ENCODE results near the gene MOB4.
"Not testable (repeated sequence)": the region's sequence is repeated elsewhere in the genome, so short reads cannot be mapped to it uniquely, and the experiment has no call there.

MOB4 gene

DNA sequence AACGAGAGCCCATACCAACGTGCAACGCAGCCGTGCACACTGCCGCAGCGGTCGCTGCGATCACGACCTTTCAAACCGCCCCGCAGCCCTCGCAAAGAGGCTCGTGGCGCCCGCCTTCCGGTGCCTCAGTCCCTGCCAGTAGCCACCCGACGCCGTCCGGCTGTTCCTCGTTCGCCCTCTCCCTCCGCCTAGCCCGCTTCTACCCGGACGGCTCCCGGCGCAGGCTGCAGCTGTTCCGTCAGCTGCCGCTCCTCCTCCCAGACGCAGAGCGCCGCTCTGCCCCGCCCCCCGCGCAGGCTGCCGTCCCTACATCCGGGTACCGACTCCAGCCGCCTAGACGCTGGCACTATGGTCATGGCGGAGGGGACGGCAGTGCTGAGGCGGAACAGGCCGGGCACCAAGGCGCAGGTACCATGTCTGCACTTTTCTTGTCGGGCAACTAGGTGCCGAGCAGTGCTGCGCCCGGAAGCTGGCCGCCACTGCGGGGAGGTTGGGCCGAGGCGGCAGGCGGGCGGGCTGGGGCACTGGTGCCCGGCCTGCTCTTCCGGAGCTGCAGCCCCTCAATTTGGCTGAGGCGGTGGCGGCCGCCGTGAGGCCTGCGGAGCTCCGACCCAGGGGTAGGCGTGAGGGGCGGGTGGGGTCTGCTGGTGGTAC, at the start of gene MOB4:
Gene MOB4, plus strand, starts transcription at position 328 of the 654 bp plus-strand sequence. Its CDS starts 21 bp downstream, at position 349.
- DNase-seq = peak; percentile 98

DNA sequence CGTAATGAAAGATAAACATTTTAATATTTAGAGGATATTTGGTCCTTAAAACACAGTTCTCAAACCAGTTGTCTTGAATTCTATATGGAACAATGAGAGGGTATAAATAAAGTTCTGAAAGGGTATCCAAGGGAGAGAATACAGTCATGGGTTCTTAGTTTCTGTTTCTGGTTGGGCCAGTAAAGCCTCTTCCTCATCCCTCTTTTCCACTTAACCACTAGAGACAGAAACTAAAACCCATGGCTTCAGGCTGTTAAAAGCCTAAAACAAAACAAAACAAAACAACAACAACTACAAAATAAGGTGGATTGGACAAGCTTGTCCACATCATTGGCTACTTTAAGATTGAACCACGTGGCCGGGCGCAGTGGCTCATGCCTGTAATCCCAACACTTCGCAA, 43.7 kb upstream of the MOB4 start:
- DNase-seq = no peak

DNA sequence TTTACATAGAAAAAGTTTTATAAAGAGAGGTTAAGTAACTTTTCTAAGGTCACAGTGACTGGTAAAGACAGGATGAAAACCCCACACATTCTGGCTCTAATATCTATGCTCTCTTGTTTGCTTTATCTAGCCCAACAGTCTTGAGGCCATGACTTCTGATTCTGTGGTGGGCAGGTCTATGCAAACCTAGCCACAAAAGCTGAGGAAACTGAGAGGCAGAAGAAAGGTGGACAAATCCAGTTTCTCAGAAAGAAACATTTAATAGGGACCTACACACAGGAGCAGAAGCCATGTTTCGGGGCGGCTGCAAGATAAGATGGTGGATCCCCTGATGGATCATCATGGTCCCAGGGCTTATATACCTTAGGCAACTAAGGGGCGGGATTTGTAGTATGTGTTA, 38.1 kb upstream of the MOB4 start:
- no peak for DNase-seq

DNA sequence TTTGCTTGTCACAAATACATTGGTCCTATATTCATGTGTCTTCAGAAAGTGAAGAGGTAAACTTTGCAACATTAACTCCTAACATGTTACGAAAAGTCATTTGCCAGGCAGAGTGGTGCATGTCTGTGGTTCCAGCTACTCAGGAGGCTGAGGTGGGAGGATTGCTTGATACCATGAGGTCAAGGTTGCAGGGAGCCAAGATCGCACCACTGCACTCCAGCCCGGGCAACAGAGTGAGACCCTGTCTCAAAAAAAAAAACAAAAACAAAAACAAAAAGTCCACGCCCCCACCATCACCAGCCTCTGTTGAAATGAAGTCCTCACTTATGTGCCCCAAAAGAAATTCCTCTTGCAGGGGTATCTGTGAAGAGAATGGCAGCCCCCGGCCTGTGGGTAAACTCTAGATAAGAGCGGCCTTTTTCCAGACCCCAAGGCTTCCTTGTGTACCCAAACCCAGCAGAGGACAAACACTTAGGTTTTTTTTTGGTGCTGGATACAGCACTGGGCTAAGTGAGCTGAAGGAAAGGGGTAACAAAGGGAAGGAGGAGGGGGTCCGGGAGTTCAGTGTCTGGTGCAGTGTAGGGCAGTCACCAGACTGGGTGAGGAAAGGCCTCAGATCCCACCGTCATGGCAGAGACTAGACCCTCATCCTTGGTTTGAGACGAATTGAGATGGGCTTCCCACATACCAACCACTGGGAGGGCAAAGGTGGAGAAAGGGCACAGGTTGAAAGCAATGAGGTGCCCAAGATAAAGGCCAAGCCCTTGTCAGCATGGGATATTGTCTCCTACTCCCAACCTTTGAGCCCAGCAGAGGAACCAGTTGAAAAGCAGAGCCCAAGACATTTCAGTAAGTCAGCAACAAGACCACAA, 35.5 kb upstream of the MOB4 start:
- no peak for DNase-seq

DNA sequence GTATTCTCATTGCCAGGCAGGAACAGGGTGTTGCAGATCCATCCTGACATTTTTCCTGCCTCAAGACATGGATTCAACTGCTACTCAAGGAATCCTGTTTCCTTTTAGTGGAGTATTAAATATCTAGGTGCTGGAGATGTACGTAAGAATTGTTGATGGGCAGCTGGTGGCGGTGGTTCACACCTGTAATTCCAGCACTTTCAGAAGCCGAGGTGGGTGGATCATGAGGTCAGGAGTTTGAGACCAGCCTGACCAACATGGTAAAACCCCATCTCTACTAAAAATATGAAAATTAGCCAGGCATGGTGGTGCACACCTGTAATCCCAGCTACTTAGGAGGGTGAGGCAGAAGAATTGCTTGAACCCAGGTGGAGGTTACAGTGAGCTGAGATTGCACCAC, 31.6 kb upstream of the MOB4 start:
- not testable (repeated sequence) for DNase-seq

DNA sequence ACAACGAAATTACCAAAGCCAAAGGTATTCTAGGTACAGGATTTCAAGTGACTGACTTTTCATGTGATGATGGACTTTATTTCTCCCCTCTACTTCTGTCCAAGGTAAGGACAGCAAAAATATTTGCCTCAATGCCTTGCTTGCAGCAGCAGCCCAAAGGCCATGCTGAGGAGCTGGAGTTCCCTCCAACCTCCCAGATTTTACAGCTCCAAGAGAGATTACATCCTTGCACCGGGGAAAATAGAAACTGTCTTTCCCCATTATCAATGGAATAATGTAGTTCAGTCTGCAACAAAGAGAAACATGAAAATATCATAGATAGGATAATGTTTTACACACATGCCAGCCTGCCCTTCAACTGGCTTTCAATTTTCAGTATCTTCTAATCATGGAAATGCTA, 29.7 kb upstream of the MOB4 start:
- DNase-seq = no peak

DNA sequence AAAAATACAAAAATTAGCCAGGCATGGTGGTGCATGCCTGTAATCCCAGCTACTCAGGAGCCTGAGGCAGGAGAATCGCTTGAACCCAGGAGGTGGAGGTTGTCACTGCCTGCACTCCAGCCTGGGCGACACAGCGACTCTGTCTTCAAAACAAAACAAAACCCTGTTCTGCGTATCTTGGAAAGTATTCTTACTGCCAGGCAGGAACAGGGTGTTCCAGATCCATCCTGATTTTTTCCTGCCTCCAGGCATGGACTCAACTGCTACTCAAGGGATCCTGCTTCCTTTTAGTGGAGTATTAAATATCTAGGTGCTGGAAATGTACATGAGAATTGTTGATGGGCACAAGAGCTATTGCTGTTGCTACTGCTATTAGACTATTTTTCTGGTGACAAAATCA, 28.5 kb upstream of the MOB4 start:
- no peak for DNase-seq

DNA sequence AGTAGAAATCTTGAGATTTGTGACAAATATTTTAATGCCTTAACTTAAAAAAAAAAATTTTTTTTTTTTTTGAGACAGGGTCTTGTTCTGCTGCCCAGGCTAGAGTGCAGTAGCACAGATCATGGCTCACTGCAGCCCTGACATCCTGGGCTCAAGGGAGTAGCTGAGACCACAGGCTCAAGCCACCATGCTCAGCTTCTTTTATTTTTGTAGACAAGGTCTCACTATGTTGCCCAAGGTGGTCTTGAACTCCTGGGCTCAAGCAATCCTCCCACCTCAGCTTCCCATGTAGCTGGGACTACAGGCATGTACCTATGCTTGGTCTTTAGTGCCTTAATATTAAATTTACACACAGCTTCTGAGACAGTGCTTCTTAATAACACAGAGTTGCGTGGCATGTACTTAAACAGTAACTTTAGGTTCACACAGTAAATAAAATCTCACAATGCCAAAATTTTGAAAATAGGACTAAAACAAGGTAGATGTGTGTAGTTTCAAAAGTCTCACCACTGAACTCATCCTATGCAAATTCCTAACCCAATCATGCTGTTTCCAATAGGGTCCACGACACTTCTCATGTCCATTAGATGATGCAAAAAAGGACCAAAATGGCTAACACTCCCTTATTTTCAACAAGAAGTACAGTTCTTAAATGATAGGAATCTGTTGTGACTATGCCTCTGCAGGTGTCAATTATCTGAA, 20.3 kb upstream of the MOB4 start:
- no peak for DNase-seq

DNA sequence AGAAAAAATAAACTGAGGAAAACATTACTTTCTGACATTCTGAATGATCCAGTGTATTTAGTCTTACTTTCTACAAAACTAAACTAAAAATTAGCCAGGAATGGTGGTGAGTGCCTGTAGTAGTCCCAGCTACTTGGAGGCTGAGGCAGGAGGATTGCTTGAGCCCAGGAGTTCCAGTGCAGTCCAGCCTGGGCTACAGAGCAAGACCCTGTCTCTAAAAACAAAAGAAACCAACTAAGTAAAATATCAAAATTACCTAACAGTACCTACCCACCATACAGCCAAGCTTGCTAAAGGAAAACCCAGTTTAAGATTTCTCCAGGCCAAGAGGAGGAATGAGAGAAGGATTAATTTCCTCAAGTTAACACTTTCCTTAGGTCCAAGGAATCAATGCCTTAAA, 19.2 kb upstream of the MOB4 start:
- DNase-seq = no peak

DNA sequence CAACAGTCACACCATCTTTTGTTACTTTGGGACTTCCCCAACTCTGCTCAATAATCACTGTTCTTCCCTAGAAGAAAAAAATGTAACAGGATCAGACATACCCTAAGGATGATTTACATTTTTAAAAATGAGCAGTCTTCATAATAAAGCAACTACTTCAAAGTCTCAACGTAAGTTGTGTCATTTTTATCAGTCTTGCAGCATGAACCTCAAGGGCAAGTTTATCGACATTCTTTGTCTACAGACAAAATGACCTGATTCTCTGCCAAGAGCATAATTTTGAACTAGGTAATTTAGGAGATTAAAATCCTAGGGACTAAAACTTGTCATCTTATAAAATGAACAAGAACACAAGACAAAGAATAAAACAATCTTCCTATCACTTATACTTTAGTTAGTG, 18.5 kb upstream of the MOB4 start:
- DNase-seq = no peak

DNA sequence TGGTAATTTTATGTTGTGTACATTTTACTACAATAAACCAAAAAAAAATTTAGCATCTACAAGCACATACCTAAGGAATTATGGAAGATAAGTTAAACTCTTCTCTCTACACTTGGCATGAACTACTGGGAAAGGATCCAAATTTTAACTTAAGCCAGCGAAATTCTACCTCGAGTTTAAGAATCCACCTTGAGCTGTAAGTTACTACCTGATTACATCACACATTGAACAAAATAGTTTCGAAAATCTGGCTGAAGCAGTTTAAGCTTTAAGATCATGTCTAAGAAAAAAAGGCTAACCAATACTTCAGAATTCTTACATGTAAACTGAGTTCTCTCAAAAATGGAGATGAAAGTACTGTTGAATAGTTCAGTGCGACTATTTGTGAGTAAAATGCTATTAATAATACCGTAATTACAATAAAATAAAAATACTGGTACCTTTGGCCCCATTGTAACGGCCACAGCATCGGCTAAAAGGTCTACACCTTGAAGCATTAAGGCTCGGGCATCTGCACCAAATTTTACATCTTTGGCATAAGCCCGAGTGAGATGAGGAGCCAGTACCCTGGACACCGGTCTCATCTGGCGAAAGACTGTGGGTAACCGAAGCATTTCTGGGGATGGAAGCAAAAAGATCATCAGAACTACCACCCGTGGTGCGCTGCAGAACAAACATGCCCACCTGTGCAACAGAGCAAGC, 17.5 kb upstream of the MOB4 start:
- DNase-seq = no peak

DNA sequence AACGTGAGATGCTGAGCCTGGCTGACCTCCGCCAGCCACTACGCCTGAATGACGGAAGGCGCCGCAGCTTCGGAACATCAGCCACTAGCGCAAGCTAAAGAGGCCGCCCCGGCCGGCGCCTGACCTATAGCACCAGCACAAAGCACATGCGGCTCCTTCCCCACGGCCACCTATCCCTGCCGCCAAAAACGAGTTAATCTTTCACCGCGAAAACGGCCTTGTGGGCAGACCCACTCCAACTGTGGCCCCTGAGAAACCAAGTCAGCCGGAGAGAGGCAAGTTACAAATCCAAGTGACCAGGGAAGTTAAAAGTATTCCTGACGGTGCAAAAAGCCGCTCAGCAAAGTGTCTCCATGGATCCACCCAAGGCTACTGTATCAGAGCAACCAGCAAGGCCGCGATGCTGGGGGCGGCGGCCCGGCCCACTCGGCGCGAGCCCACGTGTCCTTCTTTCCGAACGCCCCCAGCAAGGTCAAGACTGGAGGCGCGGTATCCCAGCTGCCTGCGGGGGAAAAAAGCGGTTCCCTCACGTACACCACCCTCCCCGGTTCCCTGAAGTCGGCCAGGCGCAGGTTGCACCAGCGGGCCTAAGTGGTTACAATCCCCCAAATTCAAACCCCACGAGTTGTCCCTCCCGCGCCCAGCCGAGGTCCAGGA, 16.8 kb upstream of the MOB4 start:
- peak; percentile 72 for DNase-seq

DNA sequence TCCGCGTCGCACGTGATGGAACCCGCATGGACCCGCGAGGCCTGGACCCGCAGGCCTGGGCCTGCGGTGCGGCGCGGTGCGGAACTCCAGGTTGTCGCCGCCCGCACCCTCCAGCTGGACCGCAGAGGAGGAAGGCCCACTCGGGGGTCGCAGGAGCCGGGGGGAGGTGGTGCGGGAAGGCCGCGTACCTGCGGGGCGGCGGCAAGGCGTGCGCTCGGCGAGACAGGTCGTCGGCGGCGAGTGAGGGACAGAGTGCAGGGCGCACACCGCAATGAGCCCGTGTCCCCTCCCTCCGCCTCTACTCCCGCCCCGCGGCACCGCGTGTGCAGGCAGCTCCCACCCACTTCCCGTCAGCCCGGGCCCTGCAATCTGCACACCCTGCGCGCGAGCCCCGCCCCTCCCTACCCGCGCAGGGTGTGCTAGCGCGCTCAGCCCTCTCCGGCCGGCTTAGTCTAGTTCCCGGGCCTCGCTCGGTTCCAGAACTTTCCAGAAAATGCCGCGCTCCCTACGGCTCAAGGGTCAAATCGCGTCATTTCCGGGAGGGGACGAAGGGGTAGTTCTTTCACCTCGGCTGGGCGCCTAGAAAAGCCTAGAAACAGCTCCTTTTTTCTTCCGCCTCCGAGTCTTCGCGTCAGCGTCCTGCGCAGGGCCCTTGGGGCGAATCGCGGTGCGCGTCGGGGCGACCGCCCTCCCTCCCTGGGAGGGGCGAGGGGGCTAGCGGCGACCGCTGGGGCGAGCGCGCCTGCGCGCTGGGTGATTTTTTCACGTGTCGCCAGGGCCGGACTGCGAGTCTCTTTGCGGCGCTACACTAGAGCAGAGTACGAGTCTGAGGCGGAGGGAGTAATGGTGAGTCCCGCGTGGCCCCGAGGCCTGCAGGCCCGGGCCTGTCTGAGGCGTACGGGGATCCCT, 16.0 kb upstream of the MOB4 start, which contains the start of the genes HSPD1 and HSPE1:
Gene HSPD1, minus strand, starts transcription at position 247 of the 909 bp plus-strand sequence. CDS start 992 bp downstream, outside the sequence.
Gene HSPE1, plus strand, starts transcription at position 786 of the 909 bp plus-strand sequence. Its CDS starts 58 bp downstream, at position 844.
- peak; percentile 99 for DNase-seq

DNA sequence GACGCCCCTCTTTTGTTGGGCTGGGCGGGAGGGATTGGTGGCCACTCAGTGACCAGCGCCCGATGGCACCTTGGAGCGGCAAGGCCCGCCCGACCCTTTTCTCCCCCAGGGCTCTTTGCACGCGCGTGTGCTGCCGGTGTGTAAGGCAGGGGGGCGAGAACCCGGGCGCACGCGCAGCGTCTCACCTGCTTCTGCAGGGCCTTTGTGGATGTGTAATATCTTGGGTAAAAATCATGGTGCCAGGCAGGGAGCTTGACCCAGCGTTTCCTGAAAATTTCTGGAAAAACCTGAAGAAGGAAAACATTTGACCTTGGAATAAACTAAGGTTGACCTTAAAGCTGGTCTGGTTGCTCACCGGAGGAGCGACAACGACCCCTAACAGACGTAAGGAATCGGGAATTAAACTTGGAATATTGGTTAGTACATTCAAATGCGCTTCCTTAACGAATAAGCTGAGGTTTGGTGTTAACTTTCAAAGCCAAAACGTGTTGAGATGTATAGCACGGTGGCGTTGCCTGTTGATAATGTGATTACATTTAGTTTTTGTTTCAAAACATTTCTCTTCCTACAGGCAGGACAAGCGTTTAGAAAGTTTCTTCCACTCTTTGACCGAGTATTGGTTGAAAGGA, 15.2 kb upstream of the MOB4 start:
- DNase-seq = peak; percentile 64

DNA sequence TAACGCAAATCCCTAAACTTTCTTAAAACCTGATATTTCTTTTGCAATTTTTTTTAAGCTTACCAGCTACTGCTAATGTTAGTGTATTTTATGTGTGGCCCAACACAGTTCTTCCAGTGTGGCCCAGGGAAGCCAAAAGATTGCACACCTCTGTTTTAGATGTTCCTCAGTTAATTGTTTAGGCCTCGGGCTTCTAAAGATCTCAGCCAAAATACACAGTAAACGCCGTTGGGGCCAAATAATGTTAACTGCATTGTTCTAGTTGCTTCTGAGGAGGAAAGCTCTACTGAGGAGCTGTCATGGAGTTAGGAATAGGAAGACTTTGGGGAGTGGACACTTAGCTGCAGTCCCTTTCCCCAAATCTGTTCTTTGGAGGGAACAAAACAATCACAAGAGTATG, 13.7 kb upstream of the MOB4 start:
- DNase-seq = no peak

DNA sequence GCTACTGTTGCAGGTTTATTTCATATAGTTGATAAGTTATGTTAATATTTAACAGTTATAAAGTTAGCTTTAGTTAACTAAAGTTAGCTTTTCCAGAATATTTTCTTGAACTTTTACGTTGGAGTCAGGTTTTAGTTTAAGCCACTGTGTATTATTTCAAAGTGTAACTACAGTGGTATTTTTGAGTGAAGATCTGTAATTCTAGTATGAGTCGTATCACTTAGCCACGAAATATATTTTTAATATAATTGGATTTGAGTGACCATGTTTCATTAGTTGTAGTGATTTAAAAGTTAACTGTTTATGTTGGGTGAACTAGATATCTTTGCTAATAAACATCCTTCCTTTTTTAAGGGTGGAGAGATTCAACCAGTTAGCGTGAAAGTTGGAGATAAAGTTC, 13.2 kb upstream of the MOB4 start:
- no peak for DNase-seq

DNA sequence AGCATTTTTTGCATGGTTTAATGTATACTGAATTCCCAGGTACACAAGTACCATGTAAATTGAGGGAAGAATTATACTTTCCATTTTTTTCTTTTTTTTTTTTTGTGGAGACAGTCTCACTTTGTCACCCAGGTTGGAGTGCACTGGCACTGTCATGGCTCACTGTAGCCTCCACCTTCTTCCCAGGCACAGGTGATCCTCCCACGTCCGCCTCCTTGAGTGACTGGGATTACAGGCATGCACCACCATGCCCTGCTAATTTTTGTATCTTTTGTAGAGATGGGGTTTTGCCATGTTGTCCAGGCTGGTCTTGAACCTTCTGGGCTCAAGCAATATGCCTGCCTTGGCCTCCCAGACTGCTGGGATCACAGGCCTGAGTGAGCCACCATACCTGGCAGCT, 11.9 kb upstream of the MOB4 start:
- DNase-seq = no peak

DNA sequence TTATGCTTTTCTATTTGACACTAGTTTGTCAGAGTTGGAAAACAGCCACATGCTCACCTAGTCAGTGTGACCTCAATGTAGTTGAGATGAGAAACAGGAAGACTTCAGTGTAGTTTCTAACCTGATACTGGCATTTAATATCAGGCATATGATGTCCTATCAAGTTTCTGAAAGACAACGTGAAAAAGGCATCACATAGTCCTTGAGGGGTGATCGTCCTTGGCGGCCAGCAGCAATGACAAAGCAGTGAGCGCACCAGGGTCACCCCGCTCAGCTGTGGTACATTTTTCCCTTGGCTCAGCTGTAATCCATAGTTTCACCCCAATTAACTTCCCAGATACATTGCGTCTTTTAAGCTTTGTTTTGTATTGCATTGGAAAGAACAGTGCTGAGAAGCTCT, 11.4 kb upstream of the MOB4 start:
- no peak for DNase-seq

DNA sequence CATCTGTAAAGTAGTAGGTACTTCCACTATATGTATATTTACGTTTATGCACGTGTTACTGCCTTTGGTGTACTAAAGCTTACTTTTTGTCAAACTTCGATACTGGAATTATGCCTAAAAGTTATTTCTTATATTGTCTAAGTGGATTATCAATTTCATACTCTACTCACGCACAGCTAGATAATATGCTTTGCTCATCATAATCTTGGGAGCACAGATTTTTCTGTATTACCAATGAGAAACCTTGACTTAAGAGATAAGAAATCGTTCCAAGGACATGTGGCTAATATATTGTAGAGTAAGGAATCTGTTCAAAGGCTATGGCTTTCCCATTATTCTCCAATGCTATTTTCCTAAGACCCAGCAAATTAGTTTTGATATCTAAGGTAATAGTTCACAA, 9.2 kb upstream of the MOB4 start:
- DNase-seq = no peak

DNA sequence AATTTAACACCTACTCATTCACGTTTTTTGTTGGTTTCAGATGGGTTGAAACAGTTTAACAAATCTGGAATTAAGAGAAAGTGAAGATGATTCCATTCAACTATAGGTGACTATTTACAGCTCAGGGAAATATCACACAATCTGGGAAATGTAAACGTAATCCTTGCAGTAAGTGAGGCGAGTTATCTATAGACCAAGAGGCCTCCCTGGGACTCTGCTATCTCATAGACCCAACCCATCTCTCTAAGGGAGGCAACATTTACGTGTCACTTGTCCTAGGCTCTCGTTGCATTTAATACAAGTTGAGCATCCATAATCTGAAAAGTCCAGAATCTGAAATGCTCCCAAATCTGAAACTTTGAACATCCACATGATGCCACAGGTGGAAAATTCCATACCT, 2.0 kb upstream of the MOB4 start:
- DNase-seq = no peak

DNA sequence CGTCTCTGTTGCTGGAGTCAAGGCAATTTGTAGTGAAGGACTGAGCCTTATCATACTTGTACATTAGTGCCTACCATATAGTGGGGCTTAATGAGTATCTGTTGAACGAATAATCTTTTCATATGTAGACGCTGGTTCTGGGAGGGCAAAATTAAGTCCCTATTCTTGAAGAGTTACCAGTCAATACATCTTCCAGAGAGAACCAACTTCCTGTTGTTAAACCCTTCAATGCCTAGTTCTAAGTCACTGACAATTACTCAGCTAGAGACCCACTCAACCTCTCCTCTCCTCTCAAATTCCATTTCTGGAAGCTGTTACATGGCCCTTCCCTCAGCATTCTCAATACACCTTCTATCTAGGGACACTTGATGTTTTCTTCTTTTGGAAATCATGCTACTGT, 1.1 kb upstream of the MOB4 start:
- DNase-seq = peak; percentile 49

Data from NCI-H2227 treated with DMSO at 0.1 percent for 48 hours (cell line).